ENCODE results near the gene NKX6-2. TPM values are rescaled to one million over a fixed set of nuclear protein-coding genes. Genes with fewer than 3 reads are reported as not detected.
A peak's percentile ranks its signal among the peaks of the same experiment; 100 is the strongest.

The NKX6-2 gene
- total and polyA plus RNA-seq, 2 experiments from 2014 or later, result 0.24 to 9.3 TPM

GRCh38 chr10:132808383-132809231 lies 22.7 kb upstream of the NKX6-2 start:
- H3K4me3 ChIP-seq, result no peak overlapping the region
- no peaks in the 10 kb centered on the region for H3K36me3 Mint-ChIP-seq (ENCODE audit: low read depth)
- H3F3A ChIP-seq (replicated peaks; ENCODE audit: low read depth), result no peaks in the 10 kb centered on the region
- peaks cover 4% of the 10 kb centered on the region; the same call in 1 of the 3 replicates for H3K4me1 Mint-ChIP-seq
- H4K20me1 ChIP-seq (replicated peaks; ENCODE audit: insufficient read depth), result no peaks in the 10 kb centered on the region
- H3K9me3 Mint-ChIP-seq, result no peaks in the 10 kb centered on the region
- H3K27me3 ChIP-seq (ENCODE audit: insufficient read depth), result no peaks in the 10 kb centered on the region
- H3K4me1 ChIP-seq (ENCODE audit: insufficient read depth), result no peaks in the 10 kb centered on the region
- H3K79me2 ChIP-seq (replicated peaks; ENCODE audit: insufficient read depth), result no peaks in the 10 kb centered on the region
- no peak overlapping the region for H3K27ac Mint-ChIP-seq
- H3K27me3 Mint-ChIP-seq (ENCODE audit: insufficient read depth, low read depth, poor library complexity), result peaks cover 10% of the 10 kb centered on the region
- H3K4me3 Mint-ChIP-seq, result no peak overlapping the region
- peak; percentile 66 for ATAC-seq
- no peak overlapping the region; the same call in 1 of the 2 replicates for H2AFZ ChIP-seq
- peak; percentile 49 for DNase-seq (ENCODE audit: low spot score)
- no peaks in the 10 kb centered on the region for H3K36me3 ChIP-seq (ENCODE audit: insufficient read depth)
- TF ChIP-seq CTCF (conservative IDR thresholded peaks at IDR 0.05; ENCODE audit: low read depth in 2 of 2), result no peak
- no peak for TF ChIP-seq JUNB (IDR thresholded peaks at IDR 0.05; ENCODE audit: unreplicated experiment)
- TF ChIP-seq ETS1 (IDR thresholded peaks at IDR 0.05), result no peak
- TF ChIP-seq NANOG (IDR thresholded peaks at IDR 0.05; ENCODE audit: borderline replicate concordance), result no peak
- TF ChIP-seq STAT1 (IDR thresholded peaks at IDR 0.05; ENCODE audit: unreplicated experiment), result no peak
- TF ChIP-seq ZNF462 (CRISPR knock-in tag; IDR thresholded peaks at IDR 0.05), result no peak
- H3K27ac ChIP-seq (ENCODE audit: low read depth), result no peak overlapping the region
- no peak overlapping the region for H3K4me2 ChIP-seq
- H3K9me2 ChIP-seq (ENCODE audit: insufficient read depth), result no peaks in the 10 kb centered on the region
